ENCODE measurements around the gene IDE. TPM values are rescaled to one million over a fixed set of nuclear protein-coding genes. Genes with fewer than 3 reads are reported as not detected.

The IDE gene
- total and polyA plus RNA-seq, 2 of the 13 experiments (the other 11 are each of a cell fraction or from before 2014, with no cell fraction given), result 16.1 to 52.1 TPM

GRCh38 chr10:92547676-92548075, 26.2 kb downstream of the IDE start (continued):
- no peak for TF ChIP-seq CREB3 (CRISPR knock-in tag; IDR thresholded peaks at IDR 0.05)

GRCh38 chr10:92545556-92545955, 28.3 kb downstream of the IDE start:
- Histone ChIP-seq H3K79me2 (ENCODE audit: insufficient read depth, low read length) (peaks cover 21% of the 10 kb centered on the region), H3K4me1 (ENCODE audit: insufficient read depth, low read length) (no peaks in the 10 kb centered on the region), H3K36me3 (replicated peaks in 1 of 2; ENCODE audit: control insufficient read depth in 1 of 2, insufficient read depth in 2 of 2, low read length in 2 of 2) (peaks cover 1 to 15% of the 10 kb centered on the region in 2 experiments; a peak in 2 of 5 replicates), H3K4me3 (replicated peaks in 1 of 3; ENCODE audit: insufficient read depth in 1 of 3, low read depth in 2 of 3, low read length in 3 of 3) (no peak overlapping the region), H3K9ac (ENCODE audit: insufficient read depth, low read depth, low read length) (no peak overlapping the region), H3K27ac (ENCODE audit: extremely low read length, insufficient read depth, low read length) (no peak overlapping the region), H3K4me2 (ENCODE audit: low read depth, low read length) (no peak overlapping the region), H3K9me3 (ENCODE audit: low read length) (no peaks in the 10 kb centered on the region), H4K20me1 (ENCODE audit: insufficient read depth, low read length) (peaks cover 2% of the 10 kb centered on the region; the same call in 1 of the 2 replicates), H3K27me3 (ENCODE audit: control insufficient read depth in 1 of 2, insufficient read depth in 2 of 2, low read length in 2 of 2) (no peaks in the 10 kb centered on the region), H2AFZ (ENCODE audit: low read length) (no peak overlapping the region)
- TF ChIP-seq SYNCRIP (IDR thresholded peaks at IDR 0.05; ENCODE audit: insufficient read depth, low read depth, low read length) (no peak), JUND (CRISPR knock-in tag; IDR thresholded peaks at IDR 0.05) (no peak), ZBTB7A (CRISPR knock-in tag; IDR thresholded peaks at IDR 0.05) (no peak), TMF1 (CRISPR knock-in tag; IDR thresholded peaks at IDR 0.05; ENCODE audit: low read depth) (no peak), THRA (CRISPR knock-in tag; IDR thresholded peaks at IDR 0.05; ENCODE audit: borderline replicate concordance) (no peak), SAP130 (CRISPR knock-in tag; IDR thresholded peaks at IDR 0.05; ENCODE audit: low read depth) (no peak), SMAD1 (CRISPR knock-in tag; IDR thresholded peaks at IDR 0.05; ENCODE audit: borderline replicate concordance, low read depth) (no peak), ZKSCAN8 (CRISPR knock-in tag; IDR thresholded peaks at IDR 0.05; ENCODE audit: borderline replicate concordance) (no peak), SNAI1 (CRISPR knock-in tag; IDR thresholded peaks at IDR 0.05; ENCODE audit: borderline replicate concordance) (no peak), ZNF597 (CRISPR knock-in tag; IDR thresholded peaks at IDR 0.05) (no peak), DNMT1 (CRISPR knock-in tag; IDR thresholded peaks at IDR 0.05) (no peak)
- no TSS peak for BruUV-seq (replicated peaks)
- in situ Hi-C loops (cut with HindIII; ENCODE audit: extremely low pct_ligation_motif_present, low pct_unique_long_range_greater_than_20kb) (no loop called here), intact Hi-C loops (cut with micrococcal nuclease; ENCODE audit: unreplicated experiment) (no loop called here)
- no peak for ATAC-seq
- CTCF ChIA-PET (ENCODE audit: low intra/inter-chr PET ratio, low total read pairs), result no interaction called here
- WGBS (ENCODE audit: low lambda C conversion rate), result 100% methylated on average over 1 of the region's 1 CpG
- FAIRE-seq, result no peak
- DNase-seq (ENCODE audit: low spot score), result no peak
- POLR2A ChIA-PET, result no interaction called here

Data from HepG2 (cell line).